Erythroblast (primary cell): Measurements from ENCODE around the gene MDH1B.

Experiments
- GATA1 ChIP-seq: IDR thresholded peaks from 2 replicates; pipeline ENCODE4 v1.6.1; 2011; ENCODE audit warnings: low read depth, mild to moderate bottlenecking, control low read depth, low read length, moderate library complexity
- POLR2A ChIP-seq: IDR thresholded peaks from 2 replicates; pipeline ENCODE4 v1.6.1; 2011; ENCODE audit warnings: mild to moderate bottlenecking, low read length

DNA sequence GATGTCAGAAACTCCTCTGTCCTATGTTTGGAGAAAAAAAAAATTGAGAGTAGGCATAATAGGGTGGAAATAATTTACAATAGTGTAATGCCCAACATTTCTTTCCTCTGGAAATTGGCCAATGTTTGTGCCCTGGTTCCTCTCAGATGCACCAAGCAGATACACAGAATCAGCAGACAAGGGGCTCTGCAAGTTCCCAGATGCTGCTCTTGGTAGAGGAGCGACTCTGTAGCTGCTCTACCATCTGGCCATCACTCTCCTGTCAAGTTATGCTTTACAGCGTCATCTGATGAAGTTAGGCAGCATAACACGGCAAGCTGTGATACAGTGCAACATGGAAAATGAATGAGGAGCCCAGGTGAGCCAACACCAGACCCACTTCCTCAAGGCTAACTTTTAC, 48.5 kb downstream of the MDH1B start:
- TF ChIP-seq POLR2A (no peak), GATA1 (no peak)
